HG02642 (cell line): Measurements from ENCODE around the gene FAT4.

Experiments used
- ATAC-seq: cut with Tn5 transposase; IDR thresholded peaks from one replicate; pipeline ENCODE4 v1.9.1; 2021; ENCODE audit warnings: mild to moderate bottlenecking; ENCODE audit not compliant: unreplicated experiment, poor library complexity

FAT4 gene

DNA sequence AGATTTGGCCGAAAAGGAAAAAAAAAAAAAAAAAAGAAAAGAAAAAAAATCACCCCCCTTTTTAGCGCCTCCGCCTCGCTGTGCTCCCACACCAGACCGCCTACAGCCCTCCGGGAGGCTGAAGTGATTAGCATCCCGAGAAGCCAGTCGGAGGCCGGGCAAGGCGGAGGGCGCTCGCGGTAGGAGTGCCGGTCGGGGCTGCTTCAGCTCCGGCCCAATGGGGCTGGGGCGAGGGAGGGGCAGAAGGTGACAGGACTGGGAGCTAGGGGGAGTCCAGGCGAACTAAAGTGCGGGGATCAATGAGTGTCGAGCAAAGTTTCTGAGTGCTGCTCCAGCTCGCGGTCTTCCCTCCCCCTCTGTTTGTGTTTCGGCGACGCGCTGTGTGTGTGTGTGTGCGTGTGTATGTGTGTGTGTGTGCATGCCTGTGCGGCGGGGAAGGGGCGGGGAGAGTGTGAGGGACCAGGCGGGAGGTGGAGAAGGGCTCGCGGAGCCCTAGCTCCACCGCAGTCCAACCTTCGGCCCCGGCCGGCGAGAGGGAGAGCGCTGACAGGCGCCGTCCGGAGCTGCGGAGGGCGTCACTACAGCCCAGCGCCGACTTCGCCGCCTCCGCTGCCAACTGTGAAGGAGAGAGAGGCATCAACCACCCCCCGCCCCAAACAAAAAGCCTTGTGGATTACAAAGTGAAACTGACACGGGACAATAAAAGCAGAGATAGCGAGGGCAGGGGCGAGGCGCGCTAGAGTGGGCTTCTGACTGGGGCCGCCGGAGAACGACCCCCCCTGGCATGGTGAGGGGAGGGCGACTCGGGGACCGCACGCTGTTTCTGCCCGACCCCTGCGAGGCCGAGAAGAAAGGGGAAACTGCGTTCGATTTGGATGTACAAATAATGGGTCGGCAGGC is at the start of gene FAT4:
Gene FAT4 (plus strand): TSS at position 280 of the 900 bp plus-strand sequence. CDS start 1,457 bp downstream, outside the sequence.
- peak; percentile 88 for ATAC-seq

GRCh38 chr4:125265846-125266245 is 48.9 kb upstream of the FAT4 start:
- no peak for ATAC-seq

DNA sequence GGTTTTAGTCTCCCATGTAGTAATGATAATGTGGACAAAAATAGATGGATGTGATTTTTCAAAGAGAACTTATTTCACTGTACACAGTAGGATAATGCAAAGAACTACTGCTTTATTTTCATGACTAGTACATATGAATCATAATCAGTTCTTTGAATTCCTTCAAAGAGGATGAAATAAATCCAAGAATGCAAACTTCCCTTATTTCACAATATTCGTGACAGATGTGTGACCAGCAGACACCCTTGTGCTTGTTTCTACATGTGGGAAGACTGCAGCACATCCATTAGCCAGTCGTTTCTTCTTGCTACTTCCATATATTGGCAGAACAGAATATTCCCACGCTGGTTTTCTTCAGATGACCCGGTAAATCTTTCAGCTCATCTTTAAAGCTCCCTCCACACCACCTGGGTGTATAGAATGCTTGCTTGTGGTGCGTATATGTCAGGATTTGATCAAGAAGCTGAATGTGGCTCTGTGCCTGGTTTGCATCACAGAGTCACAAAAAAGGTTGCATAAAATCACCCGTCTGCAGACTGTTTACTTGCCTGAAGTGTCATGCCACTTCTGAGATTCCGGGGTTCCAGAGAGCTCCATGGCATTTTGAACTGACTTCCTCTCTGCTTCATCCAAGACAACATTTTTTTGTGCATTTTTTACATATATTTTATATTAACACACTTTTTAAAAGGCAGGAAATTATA is 47.7 kb upstream of the FAT4 start:
- no peak for ATAC-seq

- ATAC-seq = no peak
Observed at GRCh38 chr4:125267630-125268029, 47.1 kb upstream of the FAT4 start.

DNA sequence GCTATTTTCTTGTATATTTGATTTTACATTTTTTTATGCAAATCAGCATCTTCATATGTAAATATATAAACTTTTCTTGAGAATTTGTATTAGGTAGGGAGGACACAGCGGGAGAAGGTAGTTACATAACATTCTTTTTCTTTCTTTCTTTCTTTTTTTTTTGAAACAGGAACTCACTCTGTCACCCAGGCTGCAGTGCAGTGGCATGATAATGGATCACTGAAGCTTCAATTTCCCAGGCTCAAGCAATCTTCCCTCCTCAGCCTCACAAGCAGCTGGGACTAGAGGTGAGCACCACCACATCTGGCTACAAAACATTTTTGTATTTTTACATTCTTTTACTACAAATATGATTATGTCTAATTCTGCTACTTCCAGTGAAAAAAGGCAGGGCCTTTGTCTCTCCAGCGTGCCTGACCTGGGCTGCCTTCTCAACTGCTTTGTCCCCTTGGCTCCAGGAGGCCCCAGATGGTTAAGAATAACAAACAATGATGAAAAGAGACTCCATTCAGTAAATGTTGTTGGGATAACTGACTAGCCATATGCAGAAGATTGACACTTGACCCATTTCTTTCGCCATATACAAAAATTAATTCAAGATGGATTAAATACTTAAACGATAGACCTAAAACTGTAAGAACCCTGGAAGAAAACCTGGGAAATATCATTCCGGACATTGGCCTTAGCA is 46.5 kb upstream of the FAT4 start:
- no peak for ATAC-seq

- no peak for ATAC-seq
Observed at GRCh38 chr4:125276811-125277210, 37.9 kb upstream of the FAT4 start.

- no peak for ATAC-seq
Observed at GRCh38 chr4:125277790-125278189, 37.0 kb upstream of the FAT4 start.

DNA sequence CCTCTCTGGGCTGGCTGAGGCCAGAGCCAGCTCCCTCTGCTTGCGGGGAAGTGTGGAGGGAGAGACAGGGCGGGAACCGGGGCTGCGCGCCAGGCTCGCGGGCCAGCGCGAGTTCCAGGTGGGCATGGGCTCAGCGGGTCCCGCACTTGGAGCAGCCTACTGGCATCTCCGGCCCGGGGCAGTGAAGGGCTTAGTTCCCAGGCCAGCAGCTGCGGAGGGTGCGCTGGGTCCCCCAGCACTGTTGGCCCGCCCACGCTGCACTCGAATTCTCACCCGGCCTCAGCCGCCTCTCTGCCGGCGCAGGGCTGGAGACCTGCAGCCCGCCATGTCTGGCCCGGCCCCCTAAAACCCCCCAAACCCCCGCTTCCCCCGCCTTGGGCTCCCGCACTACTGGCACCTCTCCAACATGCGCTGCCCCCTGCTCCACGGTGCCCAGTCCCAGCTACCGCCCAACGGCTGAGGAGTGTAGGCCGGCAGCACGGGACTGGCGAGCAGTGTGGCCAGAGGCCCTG is 33.8 kb upstream of the FAT4 start:
- no peak for ATAC-seq

- ATAC-seq = no peak
Observed at GRCh38 chr4:125283707-125284279, 31.0 kb upstream of the FAT4 start.

GRCh38 chr4:125297116-125297515 is 17.6 kb upstream of the FAT4 start:
- no peak for ATAC-seq

DNA sequence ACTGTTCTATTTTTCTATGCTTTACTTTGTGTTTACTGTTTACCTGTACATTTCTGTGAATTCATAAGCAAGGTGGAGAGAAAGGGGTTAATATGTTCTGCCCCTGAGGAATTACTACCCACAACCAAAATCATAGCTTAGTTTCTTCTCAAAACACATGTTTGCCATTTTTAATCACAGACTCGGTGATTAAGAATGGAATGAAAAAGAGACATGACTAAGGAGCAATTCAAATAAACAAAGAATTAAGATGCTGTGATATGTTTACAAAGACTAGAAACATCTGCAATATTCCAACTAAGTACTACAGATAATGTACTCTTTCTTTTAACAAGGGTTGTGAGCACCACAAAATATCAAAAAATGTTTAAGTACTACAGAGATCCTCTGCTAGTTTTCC is 11.7 kb upstream of the FAT4 start:
- ATAC-seq = no peak

DNA sequence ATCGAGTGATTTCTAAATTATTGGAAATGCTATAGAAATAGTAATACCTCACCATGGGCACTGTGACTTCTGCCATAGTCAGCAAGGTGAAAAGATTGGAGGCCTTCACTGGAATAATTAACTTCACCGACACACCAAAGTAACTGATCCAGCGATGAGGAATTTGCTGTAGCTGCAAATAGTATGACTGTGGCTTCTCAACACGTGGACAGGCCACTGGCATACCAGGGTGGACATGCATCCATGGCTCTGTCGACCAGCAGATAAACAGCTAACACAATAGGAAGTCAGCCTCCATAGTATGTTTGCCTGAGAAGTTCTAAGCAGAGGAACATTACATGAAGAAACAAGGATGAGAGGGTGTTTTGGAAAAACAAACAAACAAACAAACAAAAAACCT is 10.9 kb upstream of the FAT4 start:
- no peak for ATAC-seq

DNA sequence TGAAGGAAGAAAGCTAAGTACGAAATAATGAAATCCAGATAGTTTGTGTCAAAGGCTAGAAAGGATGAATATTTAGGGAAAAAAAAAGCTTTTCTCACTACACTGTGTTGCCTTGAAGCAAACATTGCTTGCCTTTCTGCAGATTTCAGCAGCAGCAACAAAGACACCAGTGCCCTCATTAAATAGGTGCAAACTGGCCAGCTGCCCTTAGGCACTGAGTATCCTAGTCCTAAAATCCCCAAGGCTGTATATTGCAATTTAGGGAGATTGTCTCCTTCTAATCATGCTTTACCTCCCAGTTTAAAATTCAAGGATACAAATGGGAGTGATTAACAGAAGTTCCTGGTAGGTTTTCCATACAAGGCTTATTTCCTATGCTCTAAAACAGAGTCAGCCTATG is 8.6 kb upstream of the FAT4 start:
- ATAC-seq = no peak

GRCh38 chr4:125306533-125306932 is 8.2 kb upstream of the FAT4 start:
- no peak for ATAC-seq

- ATAC-seq = no peak
Observed at GRCh38 chr4:125311503-125311902, 3.3 kb upstream of the FAT4 start.

GRCh38 chr4:125313497-125313896 is 1.3 kb upstream of the FAT4 start:
- peak; percentile 34 for ATAC-seq

- ATAC-seq = no peak
Observed at GRCh38 chr4:125313989-125314667, 627 bp upstream of the FAT4 start.

- ATAC-seq = peak; percentile 27
Observed at GRCh38 chr4:125315576-125316400, 1.0 kb downstream of the FAT4 start.

DNA sequence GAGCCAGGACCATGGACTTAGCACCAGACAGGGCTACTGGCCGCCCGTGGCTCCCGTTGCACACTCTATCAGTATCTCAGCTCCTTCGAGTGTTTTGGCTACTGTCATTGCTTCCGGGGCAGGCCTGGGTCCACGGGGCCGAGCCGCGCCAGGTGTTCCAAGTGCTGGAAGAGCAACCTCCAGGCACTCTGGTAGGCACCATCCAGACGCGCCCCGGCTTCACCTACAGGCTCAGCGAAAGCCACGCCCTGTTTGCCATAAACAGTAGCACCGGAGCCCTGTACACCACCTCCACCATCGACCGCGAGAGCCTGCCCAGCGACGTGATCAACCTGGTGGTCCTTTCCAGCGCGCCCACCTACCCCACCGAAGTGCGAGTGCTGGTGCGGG is 1.6 kb downstream of the FAT4 start:
- ATAC-seq = no peak
